IMR-90 (cell line): Measurements from ENCODE around the gene AJAP1. TPM values are rescaled to one million over a fixed set of nuclear protein-coding genes. Genes with fewer than 3 reads are reported as not detected.

Source experiments
- ATAC-seq: fragments of 200-7000 bp; cut with Tn5 transposase; 2 replicates; pipeline ENCODE4 v1.9.1; 2020; ENCODE audit warnings: low read depth, mild to moderate bottlenecking, moderate library complexity
- BruUV-seq: library from RNA; stranded (reverse); fragments of 400-500 nt; replicated peaks from 2 replicates; lab custom pipeline; 2021; lab: Mats Ljungman, UMichigan
- CTCF ChIA-PET: fragments of 300-600 bp; formaldehyde crosslinking; extraction: SDS; loops from one replicate; lab custom pipeline; 2021; ENCODE audit warnings: antibody characterized with exemption; lab: Yijun Ruan, JAX
- POLR2A ChIA-PET: fragments of 300-600 bp; sonication (Branson Sonifier 250); formaldehyde crosslinking; loops from one replicate; lab custom pipeline; 2022; ENCODE audit warnings: antibody characterized with exemption; ENCODE audit not compliant: unreplicated experiment; lab: Charles Lee
- DNase-seq: peaks from one replicate; pipeline ENCODE4 v3.0.0; 2013
- H2AFZ ChIP-seq: replicated peaks from 2 replicates; pipeline ENCODE3; 2013; ENCODE audit warnings: low read length, mild to moderate bottlenecking; ENCODE audit not compliant: poor library complexity
- H2AK5ac ChIP-seq: 2 replicates; pipeline ENCODE4 v1.6.1; 2013; ENCODE audit warnings: low read depth, low read length, inconsistent platforms
- H2AK9ac ChIP-seq: replicated peaks from 2 replicates; pipeline ENCODE3; 2013; ENCODE audit warnings: mild to moderate bottlenecking, low read depth, low read length, moderate library complexity; ENCODE audit not compliant: poor library complexity
- H2BK120ac ChIP-seq: 2 replicates; pipeline ENCODE4 v1.6.1; 2013; ENCODE audit warnings: low read depth, low read length, inconsistent platforms
- H2BK15ac ChIP-seq: 3 replicates; pipeline ENCODE4 v1.6.1; 2013; ENCODE audit warnings: low read depth, low read length, inconsistent platforms
- H2BK20ac ChIP-seq: 2 replicates; pipeline ENCODE4 v1.6.1; 2013; ENCODE audit warnings: low read depth, mild to moderate bottlenecking, inconsistent platforms, low read length, moderate library complexity
- H2BK5ac ChIP-seq: 2 replicates; pipeline ENCODE4 v1.6.1; 2013; ENCODE audit warnings: mild to moderate bottlenecking, low read depth, low read length, inconsistent platforms; ENCODE audit not compliant: poor library complexity, severe bottlenecking
- H3K14ac ChIP-seq: replicated peaks from 2 replicates; pipeline ENCODE4 v1.6.1; 2013; ENCODE audit warnings: low read depth, low read length, inconsistent platforms
- H3K18ac ChIP-seq: 2 replicates; pipeline ENCODE4 v1.6.1; 2013; ENCODE audit warnings: low read depth, low read length, control low read depth
- H3K23ac ChIP-seq: 2 replicates; pipeline ENCODE4 v1.6.1; 2013; ENCODE audit warnings: low read depth, low read length, inconsistent platforms
- H3K27ac ChIP-seq: 2 replicates; pipeline ENCODE4 v1.5.1; 2013; ENCODE audit warnings: mild to moderate bottlenecking, control low read depth, low read length; ENCODE audit not compliant: insufficient read depth
- H3K27me3 ChIP-seq: 2 replicates; pipeline ENCODE4 v1.6.1; 2013; ENCODE audit warnings: low read length; ENCODE audit not compliant: control insufficient read depth, insufficient read depth
- H3K36me3 ChIP-seq: 2 replicates; pipeline ENCODE4 v1.6.1; 2013; ENCODE audit warnings: low read length, mixed read lengths; ENCODE audit not compliant: control insufficient read depth, insufficient read depth
- H3K4ac ChIP-seq: 2 replicates; pipeline ENCODE4 v1.6.1; 2013; ENCODE audit warnings: low read depth, low read length, inconsistent platforms
- H3K4me1 ChIP-seq: 2 replicates; pipeline ENCODE4 v1.6.1; 2013; ENCODE audit warnings: low read length, mixed read lengths; ENCODE audit not compliant: control insufficient read depth, insufficient read depth
- H3K4me2 ChIP-seq: 2 replicates; pipeline ENCODE4 v1.6.1; 2013; ENCODE audit warnings: low read depth, mild to moderate bottlenecking, control low read depth, low read length, moderate library complexity
- H3K4me3 ChIP-seq: 2 replicates; pipeline ENCODE4 v1.5.1; 2013; ENCODE audit warnings: low read depth, mild to moderate bottlenecking, control low read depth, low read length, moderate library complexity; ENCODE audit not compliant: insufficient read depth
- H3K56ac ChIP-seq: 2 replicates; pipeline ENCODE4 v1.6.1; 2013; ENCODE audit warnings: low read length, inconsistent platforms; ENCODE audit not compliant: insufficient read depth; ENCODE audit errors: extremely low read depth
- H3K79me1 ChIP-seq, 2 experiments: 2 replicates each; pipeline ENCODE4 v1.6.1; 2013; ENCODE audit warnings: low read length in 2 of 2, inconsistent platforms in 1 of 2, low read depth in 1 of 2
- H3K9ac ChIP-seq: 2 replicates; pipeline ENCODE4 v1.6.1; 2013; ENCODE audit warnings: low read depth, low read length, control low read depth
- H3K9me1 ChIP-seq: 2 replicates; pipeline ENCODE4 v1.6.1; 2013; ENCODE audit warnings: low read length, inconsistent platforms; ENCODE audit not compliant: insufficient read depth
- H3K9me3 ChIP-seq: 2 replicates; pipeline ENCODE4 v1.6.1; 2013; ENCODE audit warnings: low read length; ENCODE audit not compliant: control insufficient read depth, insufficient read depth
- H4K20me1 ChIP-seq: 2 replicates; pipeline ENCODE4 v1.6.1; 2013; ENCODE audit warnings: low read length, inconsistent platforms; ENCODE audit not compliant: insufficient read depth
- H4K5ac ChIP-seq: 2 replicates; pipeline ENCODE4 v1.6.1; 2013; ENCODE audit warnings: mild to moderate bottlenecking, low read depth, low read length, control low read depth
- H4K8ac ChIP-seq, 2 experiments: 2 replicates each; pipeline ENCODE4 v1.6.1; 2013; ENCODE audit warnings: low read depth in 2 of 2, low read length in 2 of 2, control low read depth in 1 of 2, inconsistent platforms in 1 of 2
- H4K91ac ChIP-seq: 2 replicates; pipeline ENCODE4 v1.6.1; 2013; ENCODE audit warnings: low read depth, low read length, inconsistent platforms; ENCODE audit not compliant: insufficient read depth
- NFE2L2 ChIP-seq: fragments of 150-350 bp; IDR thresholded peaks from 2 replicates; pipeline ENCODE4 v1.6.1; 2016; ENCODE audit warnings: low read depth, mild to moderate bottlenecking, low read length
- RCOR1 ChIP-seq: IDR thresholded peaks from 2 replicates; pipeline ENCODE4 v1.6.1; 2012; ENCODE audit warnings: mild to moderate bottlenecking, low read length, improper control_type of control experiment; ENCODE audit not compliant: insufficient replicate concordance
- RFX5 ChIP-seq: IDR thresholded peaks from 2 replicates; pipeline ENCODE4 v1.8.0; 2012; ENCODE audit warnings: low read depth, mild to moderate bottlenecking, low read length, moderate library complexity
- SMC3 ChIP-seq: fragments of 150-350 bp; IDR thresholded peaks from 2 replicates; pipeline ENCODE4 v1.6.1; 2016; ENCODE audit warnings: low read depth, mild to moderate bottlenecking, antibody characterized with exemption, low read length, moderate library complexity
- WGBS, 2 experiments: methylation state at CpG; one replicate each; pipeline versions ENCODE4 v1.1.5 to v1.1.7; 2013; ENCODE audit warnings: missing lambda C conversion rate in 2 of 2; ENCODE audit not compliant: insufficient read length in 1 of 2; ENCODE audit errors: extremely low coverage in 2 of 2; 5-methylcytosine and 5-hydroxymethylcytosine counted together
- dilution Hi-C: fragments of 300-500 bp; cut with HindIII; formaldehyde crosslinking; loops from one replicate; pipeline ENCODE4 v1.14.3; 2018; ENCODE audit warnings: low sequenced_read_pairs; ENCODE audit not compliant: unreplicated experiment
- in situ Hi-C: fragments of 300-500 bp; cut with MboI; formaldehyde crosslinking; loops from 3 replicates; pipeline ENCODE4 v1.14.3; 2019; ENCODE audit warnings: low sequenced_read_pairs, inconsistent platforms, mixed read lengths
- intact Hi-C: fragments of 100-400 bp; cut with micrococcal nuclease; formaldehyde crosslinking; loops from 2 replicates; pipeline ENCODE4 v1.10.0; 2022
- polyA plus RNA-seq, 3 experiments: library from polyadenylated mRNA; depleted of rRNA; stranded (reverse); fragments of >200 nt; gene quantifications; 2 replicates each; pipeline ENCODE4 v1.2.3, GENCODE V29; 2012; ENCODE audit warnings: low replicate concordance in 1 of 3
- total RNA-seq: library from RNA; depleted of rRNA; stranded (reverse); fragments of >200 nt; gene quantifications from 2 replicates; pipeline ENCODE4 v1.2.3, GENCODE V29; 2012

The AJAP1 gene
- total and polyA plus RNA-seq, 2 of the 4 experiments (the other 2 are of a cell fraction), result under 0.01 to 0.02 TPM

GRCh38 chr1:4836574-4836973, 182.2 kb downstream of the AJAP1 start:
- H2AK5ac ChIP-seq, result no peak overlapping the region
- no peak overlapping the region for H3K18ac ChIP-seq
- H3K56ac ChIP-seq, result no peak overlapping the region
- H2BK120ac ChIP-seq, result no peak overlapping the region
- H3K4me2 ChIP-seq, result no peak overlapping the region
- no peak overlapping the region for H3K23ac ChIP-seq
- no peak overlapping the region for H3K4ac ChIP-seq
- POLR2A ChIA-PET, result no interaction called here
- ATAC-seq (no peak), DNase-seq (no peak)
- TF ChIP-seq RCOR1 (no peak), SMC3 (no peak), NFE2L2 (no peak), RFX5 (no peak)
- no peak overlapping the region for H3K4me3 ChIP-seq
- H2AFZ ChIP-seq, result no peak overlapping the region
- dilution Hi-C loops, result no loop called here
- no peak overlapping the region for H4K8ac ChIP-seq
- H3K27me3 ChIP-seq, result no peaks in the 10 kb centered on the region
- no CpG with 5 or more reads among the region's 2 CpGs for WGBS, 2 experiments
- no peaks in the 10 kb centered on the region for H3K9me1 ChIP-seq
- H2BK5ac ChIP-seq, result no peak overlapping the region
- H3K27ac ChIP-seq, result no peak overlapping the region
- H3K9ac ChIP-seq, result no peak overlapping the region
- H3K4me1 ChIP-seq, result no peaks in the 10 kb centered on the region
- intact Hi-C loops, result no loop called here
- H4K91ac ChIP-seq, result no peak overlapping the region
- H3K79me1 ChIP-seq, result no peaks in the 10 kb centered on the region
- CTCF ChIA-PET, result no interaction called here
- no peak overlapping the region for H2AK9ac ChIP-seq
- H4K20me1 ChIP-seq, result no peaks in the 10 kb centered on the region
- no peak overlapping the region for H2BK15ac ChIP-seq
- no peaks in the 10 kb centered on the region for H3K36me3 ChIP-seq
- BruUV-seq, result no TSS peak
- H3K14ac ChIP-seq, result no peak overlapping the region
- H4K5ac ChIP-seq, result no peak overlapping the region
- peaks cover 35% of the 10 kb centered on the region for H3K9me3 ChIP-seq
- H2BK20ac ChIP-seq, result no peak overlapping the region
- in situ Hi-C loops, result no loop called here
